ENCODE measurements around the gene RTRAF. TPM values are rescaled to one million over a fixed set of nuclear protein-coding genes. Genes with fewer than 3 reads are reported as not detected.

Gene RTRAF
- total RNA-seq, 3 donors from 2014 or later (not counting 1 experiment from before 2014, with no cell fraction given), result 84.3 to 96.5 (median 92.7) TPM

DNA sequence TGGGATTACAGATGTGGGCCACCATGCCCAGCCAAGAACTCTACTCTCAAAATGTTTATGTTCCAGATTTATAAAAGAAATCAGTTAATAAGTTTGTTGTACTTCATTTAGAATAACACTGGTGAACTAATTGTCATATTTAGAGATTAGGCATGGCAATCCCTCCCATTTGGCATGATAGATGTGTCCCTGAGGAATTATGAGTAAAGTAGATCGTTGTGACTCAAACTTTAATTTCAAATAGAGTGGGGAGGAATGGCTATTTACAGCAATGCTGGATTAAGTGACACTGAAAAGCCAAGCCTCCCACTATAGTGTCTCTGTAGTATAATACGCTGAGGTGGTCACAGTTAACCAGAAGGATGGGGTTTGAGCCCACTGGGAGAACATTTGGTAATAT lies 39.3 kb upstream of the RTRAF start:
- Mint-ChIP-seq H3K27me3 (ENCODE audit: low read depth in 2 of 2) (no peaks in the 10 kb centered on the region), H3K4me3 (no peak overlapping the region), H3K9me3 (no peaks in the 10 kb centered on the region), H3K27ac (peak overlapping the region; percentile 57 to 94), H3K36me3 (peaks cover 21% of the 10 kb centered on the region), H3K4me1 (peaks cover 84 to 85% of the 10 kb centered on the region in 2 donors)
- H3K4me3 ChIP-seq (ENCODE audit: low read length), result no peak overlapping the region
- no peak overlapping the region for H3K27ac ChIP-seq (ENCODE audit: low read length)
- intact Hi-C loops (cut with micrococcal nuclease), result no loop called here
- H3K27me3 ChIP-seq (ENCODE audit: control insufficient read depth, insufficient read depth, low read length), result no peaks in the 10 kb centered on the region
- no peaks in the 10 kb centered on the region for H3K9me3 ChIP-seq (ENCODE audit: control insufficient read depth, insufficient read depth, low read length)
- ATAC-seq (no peak), DNase-seq (no peak)
- TF ChIP-seq, protein P1, sequence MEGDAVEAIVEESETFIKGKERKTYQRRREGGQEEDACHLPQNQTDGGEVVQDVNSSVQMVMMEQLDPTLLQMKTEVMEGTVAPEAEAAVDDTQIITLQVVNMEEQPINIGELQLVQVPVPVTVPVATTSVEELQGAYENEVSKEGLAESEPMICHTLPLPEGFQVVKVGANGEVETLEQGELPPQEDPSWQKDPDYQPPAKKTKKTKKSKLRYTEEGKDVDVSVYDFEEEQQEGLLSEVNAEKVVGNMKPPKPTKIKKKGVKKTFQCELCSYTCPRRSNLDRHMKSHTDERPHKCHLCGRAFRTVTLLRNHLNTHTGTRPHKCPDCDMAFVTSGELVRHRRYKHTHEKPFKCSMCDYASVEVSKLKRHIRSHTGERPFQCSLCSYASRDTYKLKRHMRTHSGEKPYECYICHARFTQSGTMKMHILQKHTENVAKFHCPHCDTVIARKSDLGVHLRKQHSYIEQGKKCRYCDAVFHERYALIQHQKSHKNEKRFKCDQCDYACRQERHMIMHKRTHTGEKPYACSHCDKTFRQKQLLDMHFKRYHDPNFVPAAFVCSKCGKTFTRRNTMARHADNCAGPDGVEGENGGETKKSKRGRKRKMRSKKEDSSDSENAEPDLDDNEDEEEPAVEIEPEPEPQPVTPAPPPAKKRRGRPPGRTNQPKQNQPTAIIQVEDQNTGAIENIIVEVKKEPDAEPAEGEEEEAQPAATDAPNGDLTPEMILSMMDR (IDR thresholded peaks at IDR 0.05), result no peak
- peaks cover 48% of the 10 kb centered on the region for H3K36me3 ChIP-seq (ENCODE audit: control insufficient read depth, insufficient read depth, low read length)
- no peaks in the 10 kb centered on the region for H3K4me1 ChIP-seq (ENCODE audit: control insufficient read depth, insufficient read depth, low read length)
- 80% methylated on average over 1 of the region's 2 CpGs for WGBS (ENCODE audit: insufficient coverage)

DNA sequence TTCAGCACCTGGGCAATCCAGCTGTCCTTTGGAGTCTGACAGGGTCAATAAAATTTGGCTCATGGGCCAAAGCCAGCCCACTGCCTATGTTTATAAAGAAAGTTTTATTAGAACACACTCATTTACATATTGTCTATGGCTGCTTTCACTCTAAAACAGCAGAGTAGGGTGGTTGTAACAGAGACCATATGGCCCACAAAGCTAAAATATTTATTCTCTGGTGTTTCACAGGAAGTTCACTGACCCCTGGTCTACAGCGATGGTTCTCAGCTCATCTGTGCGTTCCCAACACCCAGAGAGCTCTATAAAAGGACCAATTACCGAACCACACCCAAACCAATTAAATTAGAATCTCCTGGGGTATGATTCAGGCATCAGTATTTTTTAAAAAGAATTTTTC lies 37.7 kb upstream of the RTRAF start:
- H3K4me1 Mint-ChIP-seq, result peaks cover 75 to 76% of the 10 kb centered on the region in 2 donors
- WGBS (ENCODE audit: insufficient coverage), result 91% methylated on average over 3 of the region's 3 CpGs
- intact Hi-C loops (cut with micrococcal nuclease), result no loop called here
- Histone ChIP-seq H3K36me3 (ENCODE audit: control insufficient read depth, insufficient read depth, low read length) (peaks cover 60% of the 10 kb centered on the region), H3K27me3 (ENCODE audit: control insufficient read depth, insufficient read depth, low read length) (no peaks in the 10 kb centered on the region), H3K4me1 (ENCODE audit: control insufficient read depth, insufficient read depth, low read length) (no peaks in the 10 kb centered on the region), H3K27ac (ENCODE audit: low read length) (no peak overlapping the region), H3K9me3 (ENCODE audit: control insufficient read depth, insufficient read depth, low read length) (no peaks in the 10 kb centered on the region), H3K4me3 (ENCODE audit: low read length) (no peak overlapping the region)
- peaks cover 21% of the 10 kb centered on the region for H3K36me3 Mint-ChIP-seq
- no peak for ATAC-seq
- peak overlapping the region; percentile 57 to 94 for H3K27ac Mint-ChIP-seq
- H3K4me3 Mint-ChIP-seq, result no peak overlapping the region
- no peak for DNase-seq
- TF ChIP-seq, protein P1 (IDR thresholded peaks at IDR 0.05), result no peak
- no peaks in the 10 kb centered on the region for H3K27me3 Mint-ChIP-seq (ENCODE audit: low read depth in 2 of 2)
- no peaks in the 10 kb centered on the region for H3K9me3 Mint-ChIP-seq

DNA sequence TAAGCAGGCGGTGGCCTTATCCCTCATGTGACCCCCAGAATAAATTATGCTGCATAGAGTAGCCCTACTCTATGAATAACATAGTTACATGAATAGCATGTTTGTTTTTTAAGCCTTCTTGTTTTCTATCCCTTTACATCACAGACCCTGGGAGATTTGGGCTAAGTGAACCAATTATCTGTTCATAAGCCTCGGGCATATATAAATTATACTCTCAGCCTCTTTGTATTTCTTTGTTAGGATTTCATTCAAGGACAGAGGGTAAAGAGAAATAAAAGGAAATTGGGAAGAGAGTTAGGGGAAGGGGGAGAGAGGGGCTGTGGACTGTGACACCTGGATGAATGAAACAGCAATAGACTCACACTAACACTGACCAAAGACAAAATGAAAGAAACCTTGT lies 35.3 kb upstream of the RTRAF start:
- peak overlapping the region; percentile 57 to 94 for H3K27ac Mint-ChIP-seq
- peaks cover 38% of the 10 kb centered on the region for H3K36me3 Mint-ChIP-seq

More for the DNA sequence above, 35.3 kb upstream of the RTRAF start:
- H3K4me1 ChIP-seq (ENCODE audit: control insufficient read depth, insufficient read depth, low read length), result no peaks in the 10 kb centered on the region
- no peak for DNase-seq
- no peaks in the 10 kb centered on the region for H3K9me3 ChIP-seq (ENCODE audit: control insufficient read depth, insufficient read depth, low read length)
- Mint-ChIP-seq H3K4me3 (no peak overlapping the region), H3K4me1 (peaks cover 78 to 82% of the 10 kb centered on the region in 2 donors), H3K27me3 (ENCODE audit: low read depth in 2 of 2) (no peaks in the 10 kb centered on the region), H3K9me3 (no peaks in the 10 kb centered on the region)
- TF ChIP-seq, protein P1 (IDR thresholded peaks at IDR 0.05), result no peak
- H3K27me3 ChIP-seq (ENCODE audit: control insufficient read depth, insufficient read depth, low read length), result no peaks in the 10 kb centered on the region
- no peak overlapping the region for H3K27ac ChIP-seq (ENCODE audit: low read length)
- H3K4me3 ChIP-seq (ENCODE audit: low read length), result no peak overlapping the region
- 100% methylated on average over 1 of the region's 2 CpGs for WGBS (ENCODE audit: insufficient coverage)
- ATAC-seq, result no peak
- H3K36me3 ChIP-seq (ENCODE audit: control insufficient read depth, insufficient read depth, low read length), result peaks cover 82% of the 10 kb centered on the region
- intact Hi-C loops (cut with micrococcal nuclease), result no loop called here

Data from natural killer cell (primary cell).